ENCODE data around the gene PTPRM. TPM values are rescaled to one million over a fixed set of nuclear protein-coding genes. Genes with fewer than 3 reads are reported as not detected.

The PTPRM gene
- total RNA-seq, 1 experiment from 2014 or later = 45.6 TPM

- Histone ChIP-seq H3K79me2 (ENCODE audit: low read length) (peaks cover 34% of the 10 kb centered on the region), H3K27me3 (ENCODE audit: low read length) (no peaks in the 10 kb centered on the region), H3K9me2 (replicated peaks; ENCODE audit: low read length) (no peaks in the 10 kb centered on the region), H3K36me3 (ENCODE audit: low read depth, low read length) (no peaks in the 10 kb centered on the region), H3K27ac (ENCODE audit: low read length) (no peak overlapping the region), H4K20me1 (ENCODE audit: low read length) (peaks cover 6% of the 10 kb centered on the region; the same call in 1 of the 2 replicates), H2AFZ (ENCODE audit: low read length) (no peak overlapping the region), H3K9me3 (ENCODE audit: low read length) (no peaks in the 10 kb centered on the region), H3K4me1 (ENCODE audit: insufficient read depth, low read length) (peaks cover 27% of the 10 kb centered on the region), H3F3A (ENCODE audit: low read length, unreplicated experiment) (no peaks in the 10 kb centered on the region), H3K4me2 (ENCODE audit: low read length) (no peak overlapping the region), H3K9ac (ENCODE audit: low read length) (no peak overlapping the region), H3K4me3 (ENCODE audit: low read length) (no peak overlapping the region)
- ChIA-PET CTCF (interaction anchor here (0.6 kb wide), 1 partner anchor 682 kb away, joined by 4 read pairs; no protein-coding TSS in a partner anchor), POLR2A (ENCODE audit: unreplicated experiment) (interaction anchor here (0.6 kb wide), 1 partner anchor 63 kb away, joined by 3 read pairs; no protein-coding TSS in a partner anchor)
- no peak for ATAC-seq
- no TSS peak for BruUV-seq (replicated peaks)
- TF ChIP-seq EZH2phosphoT487 (IDR thresholded peaks at IDR 0.05; ENCODE audit: borderline replicate concordance, low read length) (no peak), EZH2 (IDR thresholded peaks at IDR 0.05; ENCODE audit: low read length, unreplicated experiment) (no peak), CTCF (conservative IDR thresholded peaks at IDR 0.05; ENCODE audit: low read depth, low read length) (no peak)
- intact Hi-C loops (cut with micrococcal nuclease) = loop anchor here (2.0 kb wide), 2 partner anchors 59 to 67 kb away; no protein-coding TSS in a partner anchor
- DNase-seq = no peak
These were observed 68.8 kb downstream of the PTPRM start for GRCh38 chr18:7635948-7636347.

DNA sequence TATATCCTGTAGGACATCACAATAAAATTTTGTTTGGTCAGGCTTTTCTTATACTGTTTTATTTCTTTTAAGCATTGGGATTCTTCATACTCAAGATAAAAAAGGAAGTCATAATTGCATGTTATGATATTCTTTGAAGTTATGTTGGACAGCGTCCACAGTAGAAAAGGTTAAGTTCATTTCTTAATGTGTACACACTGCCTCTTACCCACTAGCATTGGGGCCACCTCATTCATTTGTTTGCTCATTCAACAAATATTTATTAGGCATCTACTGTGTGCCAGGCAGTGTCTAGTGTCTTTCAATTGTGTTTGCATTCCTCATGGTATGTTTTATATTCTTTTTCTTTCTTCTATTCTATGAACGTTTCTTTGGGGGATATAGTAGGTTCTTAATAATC lies 70.2 kb downstream of the PTPRM start:
- POLR2A ChIA-PET (ENCODE audit: unreplicated experiment) = no interaction called here
- Histone ChIP-seq H3K9me2 (replicated peaks; ENCODE audit: low read length) (no peaks in the 10 kb centered on the region), H3F3A (ENCODE audit: low read length, unreplicated experiment) (no peaks in the 10 kb centered on the region), H3K27ac (ENCODE audit: low read length) (peak overlapping the region; percentile 22), H3K9ac (ENCODE audit: low read length) (no peak overlapping the region), H3K4me3 (ENCODE audit: low read length) (no peak overlapping the region), H4K20me1 (ENCODE audit: low read length) (peaks cover 6% of the 10 kb centered on the region; the same call in 1 of the 2 replicates), H3K4me1 (ENCODE audit: insufficient read depth, low read length) (peaks cover 27% of the 10 kb centered on the region), H3K4me2 (ENCODE audit: low read length) (peak overlapping the region; percentile 55), H3K27me3 (ENCODE audit: low read length) (no peaks in the 10 kb centered on the region), H3K9me3 (ENCODE audit: low read length) (no peaks in the 10 kb centered on the region), H3K79me2 (ENCODE audit: low read length) (peaks cover 33% of the 10 kb centered on the region), H2AFZ (ENCODE audit: low read length) (no peak overlapping the region), H3K36me3 (ENCODE audit: low read depth, low read length) (no peaks in the 10 kb centered on the region)
- intact Hi-C loops (cut with micrococcal nuclease) = loop anchor here (2.0 kb wide), 2 partner anchors 60 to 68 kb away; no protein-coding TSS in a partner anchor
- ATAC-seq = peak; percentile 100
- peak; percentile 92 for DNase-seq
- TF ChIP-seq CTCF (conservative IDR thresholded peaks at IDR 0.05; ENCODE audit: low read depth, low read length) (no peak), EZH2 (IDR thresholded peaks at IDR 0.05; ENCODE audit: low read length, unreplicated experiment) (no peak), EZH2phosphoT487 (IDR thresholded peaks at IDR 0.05; ENCODE audit: borderline replicate concordance, low read length) (no peak)
- no TSS peak for BruUV-seq (replicated peaks)
- CTCF ChIA-PET = no interaction called here

DNA sequence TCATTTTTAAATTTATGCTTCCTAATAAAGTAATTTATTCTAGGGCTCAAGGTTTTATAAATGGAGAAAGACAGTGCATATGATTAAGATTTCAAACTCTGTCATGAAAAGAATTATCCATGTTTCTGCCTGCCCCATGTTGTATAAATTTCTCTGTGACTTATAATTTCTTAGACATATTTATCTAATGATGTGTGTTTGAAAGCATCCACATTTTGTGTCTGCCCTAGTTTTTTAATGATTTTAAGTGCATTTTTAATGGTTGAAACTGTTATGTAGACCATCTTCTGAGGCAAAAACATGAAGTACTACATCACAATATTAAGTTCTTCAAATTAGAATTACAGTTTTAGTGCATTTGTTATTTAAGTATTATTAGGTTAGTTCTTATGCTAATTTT lies 71.2 kb downstream of the PTPRM start:
- Histone ChIP-seq H3K9ac (ENCODE audit: low read length) (no peak overlapping the region), H3F3A (ENCODE audit: low read length, unreplicated experiment) (no peaks in the 10 kb centered on the region), H3K36me3 (ENCODE audit: low read depth, low read length) (no peaks in the 10 kb centered on the region), H3K4me3 (ENCODE audit: low read length) (no peak overlapping the region), H3K27me3 (ENCODE audit: low read length) (no peaks in the 10 kb centered on the region), H3K4me1 (ENCODE audit: insufficient read depth, low read length) (peaks cover 27% of the 10 kb centered on the region), H3K9me2 (replicated peaks; ENCODE audit: low read length) (no peaks in the 10 kb centered on the region), H3K27ac (ENCODE audit: low read length) (0 out of 2 replicates have a peak overlapping the region, but pooled peaks have one; percentile 22), H3K9me3 (ENCODE audit: low read length) (no peaks in the 10 kb centered on the region), H4K20me1 (ENCODE audit: low read length) (peaks cover 6% of the 10 kb centered on the region; the same call in 1 of the 2 replicates), H2AFZ (ENCODE audit: low read length) (no peak overlapping the region), H3K79me2 (ENCODE audit: low read length) (peaks cover 33% of the 10 kb centered on the region), H3K4me2 (ENCODE audit: low read length) (peak overlapping the region; percentile 55)
- intact Hi-C loops (cut with micrococcal nuclease) = no loop called here
- no TSS peak for BruUV-seq (replicated peaks)
- TF ChIP-seq EZH2 (IDR thresholded peaks at IDR 0.05; ENCODE audit: low read length, unreplicated experiment) (no peak), CTCF (conservative IDR thresholded peaks at IDR 0.05; ENCODE audit: low read depth, low read length) (no peak), EZH2phosphoT487 (IDR thresholded peaks at IDR 0.05; ENCODE audit: borderline replicate concordance, low read length) (no peak)
- CTCF ChIA-PET = no interaction called here
- ATAC-seq (no peak), DNase-seq (no peak)
- POLR2A ChIA-PET (ENCODE audit: unreplicated experiment) = no interaction called here
